Measurements from ENCODE around the gene SMKR1.
"Not testable (repeated sequence)": the region's sequence is repeated elsewhere in the genome, so short reads cannot be mapped to it uniquely, and the experiment has no call there.

DNA sequence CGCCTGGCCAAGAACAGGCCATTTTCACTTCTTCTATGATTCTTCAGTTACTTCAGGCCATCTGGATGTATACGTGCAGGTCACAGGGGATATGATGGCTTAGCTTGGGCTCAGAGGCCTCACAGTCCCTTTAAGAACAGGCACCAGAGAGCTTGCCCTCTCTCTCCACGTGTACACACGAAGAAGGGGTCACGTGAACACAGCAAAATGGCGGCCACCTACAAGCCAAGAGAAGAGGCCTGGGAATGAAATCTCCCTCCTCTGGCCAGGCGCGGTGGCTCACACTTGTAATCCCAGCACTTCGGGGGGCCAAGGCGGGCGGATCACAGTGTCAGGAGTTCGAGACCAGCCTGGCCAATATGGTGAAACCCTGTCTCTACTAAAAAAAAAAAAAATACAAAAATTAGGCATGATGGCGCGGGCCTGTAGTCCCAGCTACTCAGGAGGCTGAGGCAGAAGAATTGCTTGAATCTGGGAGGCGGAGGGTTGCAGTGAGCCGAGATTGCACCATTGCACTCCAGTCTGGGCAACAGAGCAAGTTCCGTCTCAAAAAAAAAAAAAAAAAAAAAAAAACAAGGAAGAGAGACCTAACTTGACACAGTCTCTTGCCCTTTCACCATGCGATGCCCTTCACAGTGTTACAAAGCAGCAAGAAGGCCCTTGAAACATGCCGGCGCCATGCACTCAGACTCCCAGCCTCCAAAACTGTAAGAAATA is 32.4 kb downstream of the SMKR1 start:
- TF ChIP-seq POLR2A (IDR thresholded peaks at IDR 0.05): not testable (repeated sequence)
- TF ChIP-seq, protein P1, sequence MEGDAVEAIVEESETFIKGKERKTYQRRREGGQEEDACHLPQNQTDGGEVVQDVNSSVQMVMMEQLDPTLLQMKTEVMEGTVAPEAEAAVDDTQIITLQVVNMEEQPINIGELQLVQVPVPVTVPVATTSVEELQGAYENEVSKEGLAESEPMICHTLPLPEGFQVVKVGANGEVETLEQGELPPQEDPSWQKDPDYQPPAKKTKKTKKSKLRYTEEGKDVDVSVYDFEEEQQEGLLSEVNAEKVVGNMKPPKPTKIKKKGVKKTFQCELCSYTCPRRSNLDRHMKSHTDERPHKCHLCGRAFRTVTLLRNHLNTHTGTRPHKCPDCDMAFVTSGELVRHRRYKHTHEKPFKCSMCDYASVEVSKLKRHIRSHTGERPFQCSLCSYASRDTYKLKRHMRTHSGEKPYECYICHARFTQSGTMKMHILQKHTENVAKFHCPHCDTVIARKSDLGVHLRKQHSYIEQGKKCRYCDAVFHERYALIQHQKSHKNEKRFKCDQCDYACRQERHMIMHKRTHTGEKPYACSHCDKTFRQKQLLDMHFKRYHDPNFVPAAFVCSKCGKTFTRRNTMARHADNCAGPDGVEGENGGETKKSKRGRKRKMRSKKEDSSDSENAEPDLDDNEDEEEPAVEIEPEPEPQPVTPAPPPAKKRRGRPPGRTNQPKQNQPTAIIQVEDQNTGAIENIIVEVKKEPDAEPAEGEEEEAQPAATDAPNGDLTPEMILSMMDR (IDR thresholded peaks at IDR 0.05 in 4 of 5, conservative IDR thresholded peaks at IDR 0.05 in 1 of 5): not testable (repeated sequence)
